Measurements from ENCODE around the gene DOCK10. TPM values are rescaled to one million over a fixed set of nuclear protein-coding genes. Genes with fewer than 3 reads are reported as not detected.

The DOCK10 gene
- total and polyA plus RNA-seq, 10 of the 15 experiments (the other 5 are each of a cell fraction or from before 2014, with no cell fraction given) = 16.9 to 120 (median 85.5) TPM

DNA sequence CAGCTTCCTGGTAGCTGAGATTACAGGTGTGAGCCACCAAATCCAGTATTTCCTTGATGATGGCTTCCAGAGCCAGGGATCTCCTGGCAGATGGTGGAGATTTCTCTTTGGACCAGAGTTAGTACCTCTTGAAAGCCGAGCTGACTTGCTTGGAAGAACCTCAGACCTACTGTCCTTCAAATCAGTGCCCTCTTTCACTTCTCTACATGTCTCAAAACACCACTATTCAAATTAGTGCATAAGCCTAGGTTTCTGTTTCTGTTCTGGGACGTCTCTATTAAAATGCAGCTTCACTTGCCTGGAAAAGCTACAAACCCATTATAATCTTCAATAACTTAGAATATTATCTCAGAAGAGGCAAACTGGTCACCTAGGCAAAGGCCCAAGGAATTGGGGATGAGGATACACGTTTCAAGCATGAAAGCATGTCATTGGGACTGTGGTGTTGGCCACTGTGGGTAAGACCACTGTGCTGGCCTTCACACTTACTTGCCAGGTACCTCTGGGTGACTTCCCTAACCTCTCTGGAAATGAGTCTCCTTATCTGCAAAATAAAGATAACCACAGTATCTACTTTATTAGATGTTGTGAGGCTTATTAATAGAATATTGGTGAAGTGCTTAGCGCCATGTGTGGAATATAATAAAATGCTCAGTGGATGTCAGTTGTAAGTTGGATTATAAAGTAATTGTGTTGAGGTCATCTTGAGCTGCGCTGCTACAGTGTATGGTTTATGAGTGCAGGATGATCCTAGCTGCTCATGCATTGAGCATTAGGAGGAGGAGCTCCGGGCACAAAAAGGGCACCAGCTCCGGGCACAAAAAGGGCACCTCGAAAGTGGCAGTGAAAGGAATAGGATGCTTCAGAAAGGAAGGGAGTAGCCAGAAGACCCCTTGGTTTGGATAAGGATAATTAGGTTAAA, 84.5 kb downstream of the DOCK10 start:
- CTCF ChIA-PET = interaction anchor here (0.6 to 2.6 kb wide), 6 partner anchors 11 to 840 kb away, joined by 3 to 10 read pairs (median 4); no protein-coding TSS in a partner anchor
- ATAC-seq = peak; percentile 89
- TF ChIP-seq MTA3 (IDR thresholded peaks at IDR 0.05; ENCODE audit: borderline replicate concordance, low read length) (0 out of 2 replicates have a peak, but pooled peaks have one; percentile 9), EED (IDR thresholded peaks at IDR 0.05; ENCODE audit: low read depth) (peak; percentile 80), IRF4 (IDR thresholded peaks at IDR 0.05; ENCODE audit: low read depth, low read length) (peak; percentile 94), RELB (IDR thresholded peaks at IDR 0.05; ENCODE audit: low read depth) (peak; percentile 36; the same call in 1 of the 2 replicates), JUNB (IDR thresholded peaks at IDR 0.05) (peak; percentile 93), CREM (IDR thresholded peaks at IDR 0.05; ENCODE audit: low read depth) (peak; percentile 65; the same call in 1 of the 2 replicates), CHD2 (IDR thresholded peaks at IDR 0.05; ENCODE audit: borderline replicate concordance, low read depth, low read length) (no peak), MEF2A (IDR thresholded peaks at IDR 0.05; ENCODE audit: insufficient read depth, low read depth, low read length) (0 out of 2 replicates have a peak, but pooled peaks have one; percentile 49), EP300 (IDR thresholded peaks at IDR 0.05; ENCODE audit: borderline replicate concordance in 1 of 2, control insufficient read depth in 1 of 2, low read depth in 2 of 2, low read length in 2 of 2) (0 out of 4 replicates have a peak, but pooled peaks of 1 of the 2 experiments have one; percentile 63), IKZF1 (conservative IDR thresholded peaks at IDR 0.05) (peak; percentile 48), SPI1 (IDR thresholded peaks at IDR 0.05; ENCODE audit: borderline replicate concordance, insufficient read depth, low read depth, low read length) (peak; percentile 90), ZNF217 (IDR thresholded peaks at IDR 0.05) (no peak; the same call in 1 of the 2 replicates), SRF (IDR thresholded peaks at IDR 0.05; ENCODE audit: low read depth in 2 of 2, low read length in 2 of 2) (peak in 1 of 2 experiments; percentile 54; a peak in 1 of 4 replicates), ATF7 (IDR thresholded peaks at IDR 0.05; ENCODE audit: low read depth) (no peak), POU2F2 (IDR thresholded peaks at IDR 0.05; ENCODE audit: borderline replicate concordance, low read depth, low read length) (peak; percentile 94)
- TF ChIP-seq, protein P1, sequence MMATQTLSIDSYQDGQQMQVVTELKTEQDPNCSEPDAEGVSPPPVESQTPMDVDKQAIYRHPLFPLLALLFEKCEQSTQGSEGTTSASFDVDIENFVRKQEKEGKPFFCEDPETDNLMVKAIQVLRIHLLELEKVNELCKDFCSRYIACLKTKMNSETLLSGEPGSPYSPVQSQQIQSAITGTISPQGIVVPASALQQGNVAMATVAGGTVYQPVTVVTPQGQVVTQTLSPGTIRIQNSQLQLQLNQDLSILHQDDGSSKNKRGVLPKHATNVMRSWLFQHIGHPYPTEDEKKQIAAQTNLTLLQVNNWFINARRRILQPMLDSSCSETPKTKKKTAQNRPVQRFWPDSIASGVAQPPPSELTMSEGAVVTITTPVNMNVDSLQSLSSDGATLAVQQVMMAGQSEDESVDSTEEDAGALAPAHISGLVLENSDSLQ (IDR thresholded peaks at IDR 0.05) = peak; percentile 77

More for the DNA sequence above, 84.5 kb downstream of the DOCK10 start:
- no peaks in the 10 kb centered on the region for H3K36me3 ChIP-seq (ENCODE audit: control insufficient read depth in 2 of 2, insufficient read depth in 2 of 2, low read length in 1 of 2)
- intact Hi-C loops (cut with micrococcal nuclease; ENCODE audit: unreplicated experiment) (loop anchor here (1.0 to 2.0 kb wide), 2 partner anchors 15 to 20 kb away; no protein-coding TSS in a partner anchor), in situ Hi-C loops (cut with MboI) (no loop called here)
- H3K4me1 ChIP-seq (ENCODE audit: control insufficient read depth, insufficient read depth, low read length) = peaks cover 60% of the 10 kb centered on the region
- peak overlapping the region; percentile 83 for H3K4me2 ChIP-seq (ENCODE audit: control insufficient read depth, insufficient read depth)
- ChIA-PET POLR2A (interaction anchor here (0.6 to 1.9 kb wide), 5 partner anchors 10 to 764 kb away, joined by 3 to 4 read pairs (median 3); no protein-coding TSS in a partner anchor), SMC1A (ENCODE audit: uncharacterized antibody, unreplicated experiment) (interaction anchor here (1.2 to 23.4 kb wide), 13 partner anchors 10 to 97 kb away, joined by 3 to 443 read pairs (median 6); no protein-coding TSS in a partner anchor), RAD21 (ENCODE audit: unreplicated experiment) (interaction anchor here (0.9 to 1.9 kb wide), 12 partner anchors 9 to 83 kb away, joined by 3 to 8 read pairs (median 5); no protein-coding TSS in a partner anchor)
- no peaks in the 10 kb centered on the region for H4K20me1 ChIP-seq (ENCODE audit: control insufficient read depth, insufficient read depth)
- H3K27ac ChIP-seq (ENCODE audit: control insufficient read depth, insufficient read depth) = peak overlapping the region; percentile 75
- peak overlapping the region; percentile 51 for H3K4me3 ChIP-seq
- FAIRE-seq (peak; percentile 81), DNase-seq (ENCODE audit: low read depth, low spot score) (peak; percentile 74)
- no peaks in the 10 kb centered on the region for H3K9me3 ChIP-seq (replicated peaks; ENCODE audit: control insufficient read depth, insufficient read depth, low read length)
- 6% methylated on average over 8 of the region's 8 CpGs for WGBS (ENCODE audit: insufficient coverage, insufficient replicate concordance, low lambda C conversion rate, missing lambda C conversion rate)
- peak overlapping the region; percentile 57 for H3K9ac ChIP-seq (ENCODE audit: control insufficient read depth, insufficient read depth, low read length)
- peaks cover 47% of the 10 kb centered on the region for H3K79me2 ChIP-seq (ENCODE audit: control insufficient read depth, insufficient read depth, low read length)
- BruUV-seq (replicated peaks) = no TSS peak
- peak overlapping the region; percentile 42; the same call in 1 of the 2 replicates for H2AFZ ChIP-seq (ENCODE audit: control insufficient read depth, low read depth, low read length)
- H3K27me3 ChIP-seq (replicated peaks in 1 of 2; ENCODE audit: control insufficient read depth in 2 of 2, insufficient read depth in 2 of 2, low read length in 1 of 2) = no peaks in the 10 kb centered on the region
